Chondrocyte (in vitro differentiated cells): Measurements from ENCODE around the gene IQSEC3. TPM values are rescaled to one million over a fixed set of nuclear protein-coding genes. Genes with fewer than 3 reads are reported as not detected.
A peak's percentile ranks its signal among the peaks of the same experiment; 100 is the strongest.
"Not testable (repeated sequence)": the region's sequence is repeated elsewhere in the genome, so short reads cannot be mapped to it uniquely, and the experiment has no call there.

Source experiments
- DNase-seq: peaks from one replicate; pipeline ENCODE4 v3.0.0; 2021; ENCODE audit warnings: mixed read lengths, low spot score
- H3K27ac Mint-ChIP-seq: one replicate; pipeline ENCODE4 v1.8.0; 2021; ENCODE audit warnings: mild to moderate bottlenecking, moderate library complexity, mixed read lengths; ENCODE audit not compliant: unreplicated experiment
- H3K27me3 Mint-ChIP-seq: 2 replicates; pipeline ENCODE4 v1.8.0; 2021; ENCODE audit warnings: low read depth, mixed read lengths
- H3K36me3 Mint-ChIP-seq: 2 replicates; pipeline ENCODE4 v1.8.0; 2021; ENCODE audit warnings: low read depth, mixed read lengths
- H3K4me1 Mint-ChIP-seq: 2 replicates; pipeline ENCODE4 v1.8.0; 2021; ENCODE audit warnings: low read depth, mild to moderate bottlenecking, mixed read lengths
- H3K4me3 Mint-ChIP-seq: one replicate; pipeline ENCODE4 v1.8.0; 2021; ENCODE audit warnings: mild to moderate bottlenecking, moderate library complexity, mixed read lengths; ENCODE audit not compliant: unreplicated experiment
- H3K9me3 Mint-ChIP-seq: 2 replicates; pipeline ENCODE4 v1.8.0; 2021; ENCODE audit warnings: low read depth, mixed read lengths
- CTCF ChIP-seq: fragments of 200-600 bp; sonication (generic); IDR thresholded peaks from 2 replicates; pipeline ENCODE4 v1.5.0; 2021; ENCODE audit warnings: antibody characterized with exemption, mild to moderate bottlenecking, moderate library complexity
- total RNA-seq: library from RNA; stranded (reverse); gene quantifications from 3 replicates; pipeline ENCODE4 v1.2.1, GENCODE V29; 2021

IQSEC3 gene
- total RNA-seq, 1 donor from 2014 or later: not detected

GRCh38 chr12:184811-185575, 118.4 kb downstream of the IQSEC3 start:
- H3K4me3 Mint-ChIP-seq: no peak overlapping the region
- no peaks in the 10 kb centered on the region for H3K36me3 Mint-ChIP-seq
- DNase-seq: no peak
- H3K9me3 Mint-ChIP-seq: no peaks in the 10 kb centered on the region
- peaks cover 2% of the 10 kb centered on the region for H3K27me3 Mint-ChIP-seq
- no peak for TF ChIP-seq CTCF
- H3K27ac Mint-ChIP-seq: peak overlapping the region; percentile 57
- peaks cover 30% of the 10 kb centered on the region for H3K4me1 Mint-ChIP-seq

GRCh38 chr12:185576-185955, 119.0 kb downstream of the IQSEC3 start:
- H3K27ac Mint-ChIP-seq: no peak overlapping the region
- H3K36me3 Mint-ChIP-seq: no peaks in the 10 kb centered on the region
- H3K27me3 Mint-ChIP-seq: peaks cover 5% of the 10 kb centered on the region
- no peak overlapping the region for H3K4me3 Mint-ChIP-seq
- no peaks in the 10 kb centered on the region for H3K9me3 Mint-ChIP-seq
- peaks cover 25% of the 10 kb centered on the region for H3K4me1 Mint-ChIP-seq
- TF ChIP-seq CTCF: no peak
- no peak for DNase-seq

- no peak overlapping the region for H3K27ac Mint-ChIP-seq
- no peaks in the 10 kb centered on the region for H3K36me3 Mint-ChIP-seq
- H3K4me1 Mint-ChIP-seq: peaks cover 22% of the 10 kb centered on the region
- H3K9me3 Mint-ChIP-seq: no peaks in the 10 kb centered on the region
- no peak overlapping the region for H3K4me3 Mint-ChIP-seq
- DNase-seq: no peak
- H3K27me3 Mint-ChIP-seq: peaks cover 5% of the 10 kb centered on the region
- no peak for TF ChIP-seq CTCF
These were observed 119.5 kb downstream of the IQSEC3 start for GRCh38 chr12:186006-186625.

GRCh38 chr12:187986-188909, 121.7 kb downstream of the IQSEC3 start:
- H3K9me3 Mint-ChIP-seq, DNase-seq, H3K36me3 Mint-ChIP-seq, H3K27ac Mint-ChIP-seq: not testable (repeated sequence)
- peak overlapping the region; percentile 82 for H3K4me3 Mint-ChIP-seq
- H3K4me1 Mint-ChIP-seq: peaks cover 13% of the 10 kb centered on the region
- H3K27me3 Mint-ChIP-seq: peaks cover 16% of the 10 kb centered on the region

GRCh38 chr12:188910-189621, 122.5 kb downstream of the IQSEC3 start:
- peaks cover 23% of the 10 kb centered on the region for H3K27me3 Mint-ChIP-seq

More at GRCh38 chr12:188910-189621, 122.5 kb downstream of the IQSEC3 start:
- Mint-ChIP-seq H3K4me1 (peaks cover 13% of the 10 kb centered on the region), H3K36me3 (no peaks in the 10 kb centered on the region), H3K9me3 (no peaks in the 10 kb centered on the region), H3K4me3 (peak overlapping the region; percentile 82), H3K27ac (peak overlapping the region; percentile 49)
- DNase-seq: no peak
- peak; percentile 90 for TF ChIP-seq CTCF
